ENCODE measurements around the gene GLDN. TPM values are rescaled to one million over a fixed set of nuclear protein-coding genes. Genes with fewer than 3 reads are reported as not detected.

Gene GLDN
- total and polyA plus RNA-seq, 2 of the 4 experiments (the other 2 are of a cell fraction): under 0.01 TPM; not detected in 1

DNA sequence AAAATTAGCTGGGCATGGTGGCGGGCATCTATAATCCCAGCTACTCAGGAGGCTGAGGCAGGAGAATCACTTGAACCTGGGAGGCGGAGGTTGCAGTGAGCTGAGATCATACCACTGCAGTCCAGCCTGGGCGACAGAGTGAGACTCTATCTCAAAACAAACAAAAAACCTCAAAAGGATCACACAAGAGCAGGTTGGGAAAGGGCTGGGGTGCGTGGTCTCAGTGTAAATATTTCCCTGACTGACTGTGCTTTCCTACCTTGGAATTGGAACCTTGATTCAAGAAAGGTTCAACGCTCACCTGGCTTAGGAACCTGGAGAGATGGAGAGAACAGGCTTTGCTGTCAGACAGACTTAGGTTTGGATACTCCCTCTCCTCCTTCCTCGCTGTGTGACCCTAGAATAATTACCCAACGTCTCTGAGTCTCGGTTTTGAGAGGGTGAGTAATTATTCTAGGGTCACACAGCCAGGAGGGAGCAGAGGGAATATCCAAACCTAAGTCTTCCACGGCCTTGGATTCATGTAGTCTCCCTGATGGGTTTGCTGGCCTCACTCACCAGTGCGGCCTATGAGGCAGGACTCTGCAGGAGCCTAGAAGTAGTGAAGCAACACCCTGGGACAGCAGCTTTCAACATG is 27.7 kb upstream of the GLDN start:
- DNase-seq: no peak
- H3K27ac ChIP-seq (ENCODE audit: insufficient read depth, low read length): no peak overlapping the region
- no peak overlapping the region for H3K4me3 ChIP-seq (ENCODE audit: insufficient read depth, low read depth, low read length)
- H4K91ac ChIP-seq (ENCODE audit: insufficient read depth, low read depth, low read length): no peak overlapping the region
- CTCF ChIA-PET: no interaction called here
- no peak overlapping the region for H3K18ac ChIP-seq (ENCODE audit: low read depth, low read length)
- H3K56ac ChIP-seq (ENCODE audit: extremely low read depth, insufficient read depth, low read length): no peak overlapping the region
- in situ Hi-C loops (cut with MboI; ENCODE audit: low sequenced_read_pairs) (no loop called here), intact Hi-C loops (cut with micrococcal nuclease) (no loop called here), dilution Hi-C loops (cut with HindIII; ENCODE audit: low sequenced_read_pairs, unreplicated experiment) (no loop called here)
- H4K8ac ChIP-seq (ENCODE audit: low read depth in 2 of 2, low read length in 2 of 2): no peak overlapping the region
- no peaks in the 10 kb centered on the region for H4K20me1 ChIP-seq (ENCODE audit: insufficient read depth, low read length)
- no peaks in the 10 kb centered on the region for H3K9me1 ChIP-seq (ENCODE audit: insufficient read depth, low read length)
- no peak overlapping the region for H3K23ac ChIP-seq (ENCODE audit: low read depth, low read length)
- no peak overlapping the region; the same call in 1 of the 2 replicates for H2AK5ac ChIP-seq (ENCODE audit: low read depth, low read length)
- H3K9me3 ChIP-seq (ENCODE audit: control insufficient read depth, insufficient read depth, low read length): no peaks in the 10 kb centered on the region
- H3K27me3 ChIP-seq (ENCODE audit: control insufficient read depth, insufficient read depth, low read length): peaks cover 6% of the 10 kb centered on the region; the same call in 1 of the 2 replicates
- no peak overlapping the region for H3K4me2 ChIP-seq (ENCODE audit: low read depth, low read length)
- H3K9ac ChIP-seq (ENCODE audit: low read depth, low read length): no peak overlapping the region
- no peak overlapping the region for H2BK120ac ChIP-seq (ENCODE audit: low read depth, low read length)
- peaks cover 16% of the 10 kb centered on the region; the same call in 1 of the 2 replicates for H3K4me1 ChIP-seq (ENCODE audit: control insufficient read depth, insufficient read depth, low read length)
- no peaks in the 10 kb centered on the region for H3K36me3 ChIP-seq (ENCODE audit: control insufficient read depth, insufficient read depth, low read length)
- H4K5ac ChIP-seq (ENCODE audit: low read depth, low read length): no peak overlapping the region
- H2AFZ ChIP-seq (replicated peaks; ENCODE audit: low read length, poor library complexity): no peak overlapping the region
- no peak overlapping the region for H3K4ac ChIP-seq (ENCODE audit: low read depth, low read length)
- no peaks in the 10 kb centered on the region for H3K79me1 ChIP-seq (ENCODE audit: low read depth in 1 of 2, low read length in 2 of 2)
- POLR2A ChIA-PET (ENCODE audit: unreplicated experiment): no interaction called here
- H2BK5ac ChIP-seq (ENCODE audit: low read depth, low read length, poor library complexity, severe bottlenecking): no peak overlapping the region
- no peak overlapping the region for H2BK15ac ChIP-seq (ENCODE audit: low read depth, low read length)
- BruUV-seq (replicated peaks): no TSS peak
- WGBS, 2 experiments (ENCODE audit: extremely low coverage in 2 of 2, insufficient read length in 1 of 2): no CpG with 5 or more reads among the region's 10 CpGs
- no peak overlapping the region for H2BK20ac ChIP-seq (ENCODE audit: low read depth, low read length)
- no peak for ATAC-seq (ENCODE audit: low read depth)
- H2AK9ac ChIP-seq (replicated peaks; ENCODE audit: low read depth, low read length, poor library complexity): no peak overlapping the region
- no peak overlapping the region for H3K14ac ChIP-seq (replicated peaks; ENCODE audit: low read depth, low read length)
- TF ChIP-seq, protein P1, sequence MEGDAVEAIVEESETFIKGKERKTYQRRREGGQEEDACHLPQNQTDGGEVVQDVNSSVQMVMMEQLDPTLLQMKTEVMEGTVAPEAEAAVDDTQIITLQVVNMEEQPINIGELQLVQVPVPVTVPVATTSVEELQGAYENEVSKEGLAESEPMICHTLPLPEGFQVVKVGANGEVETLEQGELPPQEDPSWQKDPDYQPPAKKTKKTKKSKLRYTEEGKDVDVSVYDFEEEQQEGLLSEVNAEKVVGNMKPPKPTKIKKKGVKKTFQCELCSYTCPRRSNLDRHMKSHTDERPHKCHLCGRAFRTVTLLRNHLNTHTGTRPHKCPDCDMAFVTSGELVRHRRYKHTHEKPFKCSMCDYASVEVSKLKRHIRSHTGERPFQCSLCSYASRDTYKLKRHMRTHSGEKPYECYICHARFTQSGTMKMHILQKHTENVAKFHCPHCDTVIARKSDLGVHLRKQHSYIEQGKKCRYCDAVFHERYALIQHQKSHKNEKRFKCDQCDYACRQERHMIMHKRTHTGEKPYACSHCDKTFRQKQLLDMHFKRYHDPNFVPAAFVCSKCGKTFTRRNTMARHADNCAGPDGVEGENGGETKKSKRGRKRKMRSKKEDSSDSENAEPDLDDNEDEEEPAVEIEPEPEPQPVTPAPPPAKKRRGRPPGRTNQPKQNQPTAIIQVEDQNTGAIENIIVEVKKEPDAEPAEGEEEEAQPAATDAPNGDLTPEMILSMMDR (conservative IDR thresholded peaks at IDR 0.05; ENCODE audit: low read depth, low read length): no peak
- TF ChIP-seq MXI1 (IDR thresholded peaks at IDR 0.05; ENCODE audit: borderline replicate concordance, low read depth, low read length): no peak
- TF ChIP-seq, protein P2, sequence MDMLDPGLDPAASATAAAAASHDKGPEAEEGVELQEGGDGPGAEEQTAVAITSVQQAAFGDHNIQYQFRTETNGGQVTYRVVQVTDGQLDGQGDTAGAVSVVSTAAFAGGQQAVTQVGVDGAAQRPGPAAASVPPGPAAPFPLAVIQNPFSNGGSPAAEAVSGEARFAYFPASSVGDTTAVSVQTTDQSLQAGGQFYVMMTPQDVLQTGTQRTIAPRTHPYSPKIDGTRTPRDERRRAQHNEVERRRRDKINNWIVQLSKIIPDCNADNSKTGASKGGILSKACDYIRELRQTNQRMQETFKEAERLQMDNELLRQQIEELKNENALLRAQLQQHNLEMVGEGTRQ (IDR thresholded peaks at IDR 0.05; ENCODE audit: low read depth, low read length): no peak
